H9 (cell line): ENCODE results near the gene CSRNP2. TPM values are rescaled to one million over a fixed set of nuclear protein-coding genes. Genes with fewer than 3 reads are reported as not detected.

Source experiments
- DNase-seq: peaks from one replicate; pipeline ENCODE4 v3.0.0-alpha.2; 2017
- H2AFZ ChIP-seq: one replicate; pipeline ENCODE4 v1.6.1; 2013; ENCODE audit warnings: mild to moderate bottlenecking, low read length, control low read depth, moderate library complexity
- H2AK5ac ChIP-seq: 2 replicates; pipeline ENCODE4 v1.6.1; 2013; ENCODE audit warnings: low read length, control low read depth, mixed read lengths; ENCODE audit not compliant: insufficient read length
- H2BK120ac ChIP-seq: one replicate; pipeline ENCODE4 v1.6.1; 2013; ENCODE audit warnings: low read depth, mild to moderate bottlenecking, low read length, control low read depth, inconsistent platforms; ENCODE audit not compliant: poor library complexity, severe bottlenecking
- H2BK12ac ChIP-seq: 2 replicates; pipeline ENCODE4 v1.6.1; 2013; ENCODE audit warnings: low read length, control low read depth, mixed read lengths, low read depth; ENCODE audit not compliant: insufficient read length
- H2BK15ac ChIP-seq: 2 replicates; pipeline ENCODE4 v1.6.1; 2013; ENCODE audit warnings: low read depth, low read length, control low read depth
- H2BK20ac ChIP-seq: one replicate; pipeline ENCODE4 v1.6.1; 2013; ENCODE audit warnings: low read depth, mild to moderate bottlenecking, low read length, control low read depth, inconsistent platforms; ENCODE audit not compliant: poor library complexity, severe bottlenecking
- H2BK5ac ChIP-seq: 2 replicates; pipeline ENCODE4 v1.6.1; 2013; ENCODE audit warnings: low read length, control low read depth, mixed read lengths; ENCODE audit not compliant: insufficient read length
- H3K14ac ChIP-seq: 2 replicates; pipeline ENCODE4 v1.6.1; 2013; ENCODE audit warnings: low read length, control low read depth; ENCODE audit not compliant: insufficient read depth
- H3K18ac ChIP-seq: 2 replicates; pipeline ENCODE4 v1.6.1; 2013; ENCODE audit warnings: low read depth, mild to moderate bottlenecking, mixed read lengths, low read length, control low read depth; ENCODE audit not compliant: insufficient read length
- H3K23ac ChIP-seq: 2 replicates; pipeline ENCODE4 v1.6.1; 2013; ENCODE audit warnings: low read length, control low read depth, mixed read lengths, low read depth; ENCODE audit not compliant: insufficient read length
- H3K23me2 ChIP-seq: 2 replicates; pipeline ENCODE4 v1.6.1; 2013; ENCODE audit warnings: low read depth, mild to moderate bottlenecking, mixed read lengths, low read length, control low read depth; ENCODE audit not compliant: insufficient read length, poor library complexity, severe bottlenecking
- H3K27ac ChIP-seq: 2 replicates; pipeline ENCODE4 v1.5.1; 2013; ENCODE audit warnings: low read length, control low read depth, mixed read lengths, low read depth; ENCODE audit not compliant: insufficient read length
- H3K27me3 ChIP-seq: 2 replicates; pipeline ENCODE4 v1.6.1; 2013; ENCODE audit warnings: low read length, control low read depth, inconsistent platforms; ENCODE audit not compliant: insufficient read depth
- H3K4ac ChIP-seq: 2 replicates; pipeline ENCODE4 v1.6.1; 2013; ENCODE audit warnings: low read depth, mild to moderate bottlenecking, control low read depth, inconsistent platforms, low read length, moderate library complexity
- H3K4me1 ChIP-seq: 2 replicates; pipeline ENCODE4 v1.6.1; 2013; ENCODE audit warnings: low read length, control low read depth, inconsistent platforms; ENCODE audit not compliant: insufficient read depth
- H3K4me2 ChIP-seq: 2 replicates; pipeline ENCODE4 v1.6.1; 2013; ENCODE audit warnings: low read length, control low read depth, mixed read lengths; ENCODE audit not compliant: insufficient read length, insufficient read depth
- H3K56ac ChIP-seq: 2 replicates; pipeline ENCODE4 v1.6.1; 2013; ENCODE audit warnings: low read depth, mild to moderate bottlenecking, mixed read lengths, low read length, control low read depth; ENCODE audit not compliant: insufficient read length
- H3K79me1 ChIP-seq: 2 replicates; pipeline ENCODE4 v1.6.1; 2013; ENCODE audit warnings: low read depth, mild to moderate bottlenecking, moderate library complexity, low read length, control low read depth, inconsistent platforms; ENCODE audit not compliant: insufficient read depth, poor library complexity, severe bottlenecking
- H3K79me2 ChIP-seq: 2 replicates; pipeline ENCODE4 v1.6.1; 2013; ENCODE audit warnings: low read length, control low read depth, inconsistent platforms; ENCODE audit not compliant: insufficient read depth
- H3K9ac ChIP-seq: 2 replicates; pipeline ENCODE4 v1.6.1; 2013; ENCODE audit warnings: low read length, control low read depth, mixed read lengths; ENCODE audit not compliant: insufficient read length; ENCODE audit errors: extremely low read depth
- H3K9me3 ChIP-seq: one replicate; pipeline ENCODE4 v1.6.1; 2013; ENCODE audit warnings: low read depth, low read length, inconsistent platforms; ENCODE audit not compliant: control insufficient read depth
- H3T11ph ChIP-seq: one replicate; pipeline ENCODE4 v1.6.1; 2013; ENCODE audit warnings: mild to moderate bottlenecking, low read length, control low read depth, inconsistent platforms
- H4K20me1 ChIP-seq: one replicate; pipeline ENCODE4 v1.6.1; 2013; ENCODE audit not compliant: control insufficient read depth, insufficient read length, insufficient read depth
- H4K5ac ChIP-seq: 2 replicates; pipeline ENCODE4 v1.6.1; 2013; ENCODE audit warnings: low read depth, mild to moderate bottlenecking, mixed read lengths, low read length, control low read depth; ENCODE audit not compliant: insufficient read length
- H4K8ac ChIP-seq: replicated peaks from 2 replicates; pipeline ENCODE4 v1.6.1; 2013; ENCODE audit warnings: low read length, control low read depth, mixed read lengths, low read depth; ENCODE audit not compliant: insufficient read length
- H4K91ac ChIP-seq: 2 replicates; pipeline ENCODE4 v1.6.1; 2013; ENCODE audit warnings: low read depth, mild to moderate bottlenecking, moderate library complexity, mixed read lengths, low read length, control low read depth; ENCODE audit not compliant: insufficient read length
- H3K27ac Mint-ChIP-seq, 3 experiments: 2 replicates in 2 of 3; 3 replicates in 1 of 3; pipeline ENCODE4 v1.8.0; 2020 to 2021; ENCODE audit warnings: mixed read lengths in 3 of 3, mild to moderate bottlenecking in 1 of 3, moderate library complexity in 1 of 3
- H3K27me3 Mint-ChIP-seq: 2 replicates; pipeline ENCODE4 v1.8.0; 2021; ENCODE audit warnings: low read depth, mild to moderate bottlenecking, moderate library complexity, mixed read lengths
- H3K36me3 Mint-ChIP-seq, 3 experiments: 2 replicates in 2 of 3; 3 replicates in 1 of 3; pipeline ENCODE4 v1.8.0; 2020 to 2021; ENCODE audit warnings: low read depth in 3 of 3, mixed read lengths in 3 of 3; ENCODE audit not compliant: insufficient read depth in 1 of 3
- H3K4me1 Mint-ChIP-seq, 2 experiments: 2 replicates each; pipeline ENCODE4 v1.8.0; 2020; ENCODE audit warnings: mixed read lengths in 2 of 2
- H3K4me3 Mint-ChIP-seq, 2 experiments: 2 replicates in 1 of 2; 3 replicates in 1 of 2; pipeline ENCODE4 v1.8.0; 2020 to 2021; ENCODE audit warnings: mild to moderate bottlenecking in 2 of 2, mixed read lengths in 2 of 2, moderate library complexity in 1 of 2
- H3K9me3 Mint-ChIP-seq, 2 experiments: 2 replicates in 1 of 2; 3 replicates in 1 of 2; pipeline ENCODE4 v1.8.0; 2020; ENCODE audit warnings: mild to moderate bottlenecking in 2 of 2, mixed read lengths in 2 of 2, moderate library complexity in 1 of 2
- CTCF ChIP-seq: fragments of 200-600 bp; sonication (generic); conservative IDR thresholded peaks from 3 replicates; pipeline ENCODE4 v1.8.0; 2021; ENCODE audit warnings: antibody characterized with exemption, mild to moderate bottlenecking
- WGBS: extraction: QIAGEN DNeasy Blood & Tissue Kit; methylation state at CpG from one replicate; pipeline ENCODE4 v1.1.7; 2013; ENCODE audit warnings: missing lambda C conversion rate, low lambda C conversion rate, mixed read lengths; ENCODE audit not compliant: insufficient read length; ENCODE audit errors: extremely low coverage; 5-methylcytosine and 5-hydroxymethylcytosine counted together
- total RNA-seq: library from RNA; stranded (reverse); gene quantifications from 2 replicates; pipeline ENCODE4 v1.2.1, GENCODE V29; 2021

Gene CSRNP2
- total RNA-seq, 1 experiment from 2014 or later = 38.6 TPM

- peak; percentile 72 for DNase-seq
- peak overlapping the region in 1 of 3 experiments; percentile 60; a peak in 1 of 7 replicates for H3K27ac Mint-ChIP-seq
- H2BK5ac ChIP-seq = no peak overlapping the region
These were observed 55.1 kb downstream of the CSRNP2 start for GRCh38 chr12:51028126-51028812.

More at GRCh38 chr12:51028126-51028812, 55.1 kb downstream of the CSRNP2 start:
- no peak overlapping the region for H2BK120ac ChIP-seq
- peaks cover 4% of the 10 kb centered on the region for H3K27me3 Mint-ChIP-seq
- H2BK12ac ChIP-seq = no peak overlapping the region
- no peak overlapping the region for H3K27ac ChIP-seq
- peak; percentile 64 for TF ChIP-seq CTCF
- peaks cover 7% of the 10 kb centered on the region for H3K79me2 ChIP-seq
- no peak overlapping the region for H3K23ac ChIP-seq
- H3K4me1 ChIP-seq = peaks cover 3% of the 10 kb centered on the region; the same call in 1 of the 2 replicates
- no peaks in the 10 kb centered on the region for H3K9me3 ChIP-seq
- no peaks in the 10 kb centered on the region for H4K20me1 ChIP-seq
- no peak overlapping the region for H3K4ac ChIP-seq
- H3K79me1 ChIP-seq = no peaks in the 10 kb centered on the region
- H2BK20ac ChIP-seq = no peak overlapping the region
- H3K14ac ChIP-seq = no peak overlapping the region
- H3K4me1 Mint-ChIP-seq = peaks cover 39 to 43% of the 10 kb centered on the region in 2 experiments
- no CpG with 5 or more reads among the region's 9 CpGs for WGBS
- H3T11ph ChIP-seq = no peak overlapping the region
- H3K27me3 ChIP-seq = no peaks in the 10 kb centered on the region
- H3K18ac ChIP-seq = no peak overlapping the region
- peaks cover 5% of the 10 kb centered on the region for H3K23me2 ChIP-seq
- no peaks in the 10 kb centered on the region for H3K9me3 Mint-ChIP-seq
- H3K4me2 ChIP-seq = peak overlapping the region; percentile 29
- H3K36me3 Mint-ChIP-seq = no peaks in the 10 kb centered on the region
- H4K5ac ChIP-seq = no peak overlapping the region
- H3K4me3 Mint-ChIP-seq = peak overlapping the region in 1 of 2 experiments; percentile 24; a peak in 2 of 5 replicates
- H4K8ac ChIP-seq = no peak overlapping the region
- no peak overlapping the region for H2AFZ ChIP-seq
- no peak overlapping the region for H2BK15ac ChIP-seq
- H4K91ac ChIP-seq = no peak overlapping the region
- no peak overlapping the region for H3K9ac ChIP-seq
- no peak overlapping the region for H3K56ac ChIP-seq
- no peak overlapping the region for H2AK5ac ChIP-seq
